Thymus (tissue), 11 donors: ENCODE data around the gene ATXN1. TPM values are rescaled to one million over a fixed set of nuclear protein-coding genes. Genes with fewer than 3 reads are reported as not detected.

Experiments used
- DNase-seq, 9 donors: peaks; one replicate each; pipeline ENCODE4 v3.0.0-alpha.2; 2013; ENCODE audit warnings: low spot score in 9 of 9, low read depth in 6 of 9, missing footprints in 1 of 9
- H3K27ac ChIP-seq, 2 donors: one replicate each; pipeline ENCODE4 v1.5.1; 2013; ENCODE audit warnings: control low read depth in 1 of 2, low read depth in 1 of 2, low read length in 1 of 2, mild to moderate bottlenecking in 1 of 2, moderate library complexity in 1 of 2
- H3K27me3 ChIP-seq, 2 donors: one replicate each; pipeline ENCODE4 v1.5.1; 2013; ENCODE audit warnings: low read length in 1 of 2; ENCODE audit not compliant: control insufficient read depth in 2 of 2, insufficient read depth in 1 of 2
- H3K36me3 ChIP-seq, 2 donors: one replicate each; pipeline ENCODE4 v1.5.1; 2013; ENCODE audit warnings: low read length in 1 of 2, mild to moderate bottlenecking in 1 of 2, moderate library complexity in 1 of 2; ENCODE audit not compliant: control insufficient read depth in 2 of 2, insufficient read depth in 2 of 2
- H3K4me1 ChIP-seq, 2 donors: one replicate each; pipeline ENCODE4 v1.5.1; 2013; ENCODE audit warnings: low read length in 2 of 2; ENCODE audit not compliant: control insufficient read depth in 2 of 2, insufficient read depth in 2 of 2
- H3K4me3 ChIP-seq, 2 donors: one replicate each; pipeline ENCODE4 v1.5.1; 2013; ENCODE audit warnings: low read length in 2 of 2, control low read depth in 1 of 2, mild to moderate bottlenecking in 1 of 2
- H3K9me3 ChIP-seq, 2 donors: one replicate each; pipeline ENCODE4 v1.5.1; 2013; ENCODE audit warnings: low read length in 1 of 2, mild to moderate bottlenecking in 1 of 2; ENCODE audit not compliant: control insufficient read depth in 2 of 2, insufficient read depth in 1 of 2
- WGBS: extraction: QIAGEN DNeasy Blood & Tissue Kit; methylation state at CpG from one replicate; pipeline ENCODE4 v1.1.7; 2013; 5-methylcytosine and 5-hydroxymethylcytosine counted together
- polyA plus RNA-seq: library from polyadenylated mRNA; stranded (reverse); fragments of 200-250 nt; gene quantifications from one replicate; pipeline ENCODE4 v1.2.3, GENCODE V29; 2013
- total RNA-seq: library from RNA; stranded (reverse); fragments of 120-200 nt; gene quantifications from one replicate; pipeline ENCODE4 v1.2.4, GENCODE V29; 2013
- donor health status: healthy.

The ATXN1 gene
- total and polyA plus RNA-seq, 2 donors: 6.8 to 7.1 TPM

- no peak for DNase-seq
- Histone ChIP-seq H3K4me3 (no peak overlapping the region), H3K9me3 (no peaks in the 10 kb centered on the region), H3K4me1 (peaks cover 1 to 4% of the 10 kb centered on the region in 2 donors), H3K36me3 (no peaks in the 10 kb centered on the region), H3K27me3 (no peaks in the 10 kb centered on the region), H3K27ac (no peak overlapping the region)
- WGBS: 98% methylated on average over 6 of the region's 6 CpGs
Observed at GRCh38 chr6:16336911-16337294, 424.4 kb downstream of the ATXN1 start.

GRCh38 chr6:16336056-16336818 lies 425.0 kb downstream of the ATXN1 start:
- DNase-seq: no peak
- 85% methylated on average over 6 of the region's 6 CpGs for WGBS

GRCh38 chr6:16335176-16335575 lies 426.1 kb downstream of the ATXN1 start:
- Histone ChIP-seq H3K27me3 (no peaks in the 10 kb centered on the region), H3K4me1 (peaks cover 3 to 11% of the 10 kb centered on the region in 2 donors), H3K36me3 (no peaks in the 10 kb centered on the region), H3K27ac (no peak overlapping the region), H3K4me3 (no peak overlapping the region), H3K9me3 (no peaks in the 10 kb centered on the region)
- no peak for DNase-seq
- whole genome bisulfite sequencing: 95% methylated on average over 10 of the region's 10 CpGs

More at GRCh38 chr6:16336056-16336818, 425.0 kb downstream of the ATXN1 start:
- Histone ChIP-seq H3K27ac (no peak overlapping the region), H3K4me1 (peaks cover 3 to 11% of the 10 kb centered on the region in 2 donors), H3K27me3 (no peaks in the 10 kb centered on the region), H3K9me3 (no peaks in the 10 kb centered on the region), H3K36me3 (no peaks in the 10 kb centered on the region), H3K4me3 (no peak overlapping the region)

GRCh38 chr6:16334671-16335070 lies 426.6 kb downstream of the ATXN1 start:
- 96% methylated on average over 3 of the region's 3 CpGs for WGBS
- Histone ChIP-seq H3K36me3 (no peaks in the 10 kb centered on the region), H3K4me3 (no peak overlapping the region), H3K27me3 (no peaks in the 10 kb centered on the region), H3K9me3 (no peaks in the 10 kb centered on the region), H3K27ac (no peak overlapping the region), H3K4me1 (peaks cover 3 to 11% of the 10 kb centered on the region in 2 donors)
- no peak for DNase-seq

GRCh38 chr6:16333580-16333979 lies 427.7 kb downstream of the ATXN1 start:
- H3K9me3 ChIP-seq: no peaks in the 10 kb centered on the region
- H3K4me3 ChIP-seq: no peak overlapping the region
- H3K27ac ChIP-seq: no peak overlapping the region
- no peaks in the 10 kb centered on the region for H3K36me3 ChIP-seq
- peaks cover 3 to 11% of the 10 kb centered on the region in 2 donors for H3K4me1 ChIP-seq
- WGBS: 96% methylated on average over 3 of the region's 3 CpGs
- DNase-seq: no peak
- H3K27me3 ChIP-seq: no peaks in the 10 kb centered on the region

GRCh38 chr6:16332175-16332542 lies 429.1 kb downstream of the ATXN1 start:
- DNase-seq: peak; percentile 55 to 90 (median 76)
- Histone ChIP-seq H3K27ac (peak overlapping the region in 1 of 2 donors; percentile 63), H3K27me3 (no peaks in the 10 kb centered on the region), H3K9me3 (peaks cover 0 to 1% of the 10 kb centered on the region in 2 donors), H3K4me3 (no peak overlapping the region), H3K36me3 (peaks cover 0 to 2% of the 10 kb centered on the region in 2 donors), H3K4me1 (peaks cover 3 to 11% of the 10 kb centered on the region in 2 donors)
- WGBS: 13% methylated on average over 7 of the region's 7 CpGs

- Histone ChIP-seq H3K4me3 (no peak overlapping the region), H3K9me3 (peaks cover 0 to 7% of the 10 kb centered on the region in 2 donors), H3K27me3 (no peaks in the 10 kb centered on the region), H3K27ac (peak overlapping the region in 1 of 2 donors; percentile 63), H3K36me3 (peaks cover 0 to 5% of the 10 kb centered on the region in 2 donors), H3K4me1 (peaks cover 3 to 11% of the 10 kb centered on the region in 2 donors)
- 39% methylated on average over 11 of the region's 11 CpGs for WGBS
- peak in 6 of 9 donors; percentile 45 to 79 (median 62) for DNase-seq
Observed at GRCh38 chr6:16331384-16332174, 429.7 kb downstream of the ATXN1 start.

- H3K4me3 ChIP-seq: no peak overlapping the region
- H3K27me3 ChIP-seq: no peaks in the 10 kb centered on the region
- peaks cover 8 to 12% of the 10 kb centered on the region in 2 donors for H3K36me3 ChIP-seq
- DNase-seq: no peak
- peaks cover 2 to 17% of the 10 kb centered on the region in 2 donors for H3K9me3 ChIP-seq
- H3K27ac ChIP-seq: no peak overlapping the region
- peaks cover 14 to 16% of the 10 kb centered on the region in 2 donors for H3K4me1 ChIP-seq
- 96% methylated on average over 6 of the region's 6 CpGs for WGBS
Observed at GRCh38 chr6:16329233-16329632, 432.0 kb downstream of the ATXN1 start.

- DNase-seq: no peak
- Histone ChIP-seq H3K4me1 (peaks cover 26 to 30% of the 10 kb centered on the region in 2 donors), H3K36me3 (peaks cover 8 to 12% of the 10 kb centered on the region in 2 donors), H3K4me3 (no peak overlapping the region), H3K9me3 (peaks cover 2 to 17% of the 10 kb centered on the region in 2 donors), H3K27me3 (no peaks in the 10 kb centered on the region), H3K27ac (no peak overlapping the region)
- WGBS: 98% methylated on average over 34 of the region's 34 CpGs
Observed at GRCh38 chr6:16327777-16328325, 433.4 kb downstream of the ATXN1 start.
